ENCODE data around the gene NNMT. TPM values are rescaled to one million over a fixed set of nuclear protein-coding genes. Genes with fewer than 3 reads are reported as not detected.

Gene NNMT
- total RNA-seq, 1 experiment from 2014 or later = not detected

DNA sequence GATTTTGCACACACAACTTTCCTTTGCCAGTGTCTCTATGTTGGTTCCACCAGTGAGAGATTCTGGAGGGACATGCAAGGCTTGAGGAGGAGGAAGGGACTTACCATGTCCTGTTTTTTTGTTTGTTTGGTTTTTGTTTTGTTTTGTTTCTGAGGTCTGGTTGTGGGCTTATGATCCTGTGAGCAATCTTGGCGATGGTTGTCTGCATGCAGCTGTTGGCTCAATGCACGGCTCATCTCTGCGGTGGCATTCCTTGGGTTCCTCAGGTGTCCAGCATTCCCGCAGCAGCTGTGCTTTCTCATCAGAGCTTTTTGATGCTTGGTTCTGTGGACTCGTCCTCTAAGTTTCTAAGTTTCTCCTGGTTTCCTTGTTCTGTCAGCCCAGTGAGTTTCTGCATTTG lies 4.8 kb upstream of the NNMT start:
- POLR2A ChIA-PET (ENCODE audit: unreplicated experiment) = no interaction called here
- TF ChIP-seq EZH2 (IDR thresholded peaks at IDR 0.05; ENCODE audit: low read depth) = no peak
- TF ChIP-seq, protein P1, sequence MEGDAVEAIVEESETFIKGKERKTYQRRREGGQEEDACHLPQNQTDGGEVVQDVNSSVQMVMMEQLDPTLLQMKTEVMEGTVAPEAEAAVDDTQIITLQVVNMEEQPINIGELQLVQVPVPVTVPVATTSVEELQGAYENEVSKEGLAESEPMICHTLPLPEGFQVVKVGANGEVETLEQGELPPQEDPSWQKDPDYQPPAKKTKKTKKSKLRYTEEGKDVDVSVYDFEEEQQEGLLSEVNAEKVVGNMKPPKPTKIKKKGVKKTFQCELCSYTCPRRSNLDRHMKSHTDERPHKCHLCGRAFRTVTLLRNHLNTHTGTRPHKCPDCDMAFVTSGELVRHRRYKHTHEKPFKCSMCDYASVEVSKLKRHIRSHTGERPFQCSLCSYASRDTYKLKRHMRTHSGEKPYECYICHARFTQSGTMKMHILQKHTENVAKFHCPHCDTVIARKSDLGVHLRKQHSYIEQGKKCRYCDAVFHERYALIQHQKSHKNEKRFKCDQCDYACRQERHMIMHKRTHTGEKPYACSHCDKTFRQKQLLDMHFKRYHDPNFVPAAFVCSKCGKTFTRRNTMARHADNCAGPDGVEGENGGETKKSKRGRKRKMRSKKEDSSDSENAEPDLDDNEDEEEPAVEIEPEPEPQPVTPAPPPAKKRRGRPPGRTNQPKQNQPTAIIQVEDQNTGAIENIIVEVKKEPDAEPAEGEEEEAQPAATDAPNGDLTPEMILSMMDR (conservative IDR thresholded peaks at IDR 0.05) = no peak
- H3K27ac ChIP-seq = no peak overlapping the region
- H4K20me1 ChIP-seq (ENCODE audit: insufficient read depth) = no peaks in the 10 kb centered on the region
- no peaks in the 10 kb centered on the region for H3K9me3 ChIP-seq (ENCODE audit: insufficient read depth, low read depth)
- CTCF ChIA-PET = no interaction called here
- intact Hi-C loops (cut with micrococcal nuclease; ENCODE audit: unreplicated experiment) = no loop called here
- BruUV-seq (replicated peaks) = no TSS peak
- no peaks in the 10 kb centered on the region for H3F3A ChIP-seq (ENCODE audit: insufficient read depth, low read depth)
- no peak overlapping the region for H3K4me2 ChIP-seq
- no peak for DNase-seq
- H3K9me2 ChIP-seq (ENCODE audit: insufficient read depth) = no peaks in the 10 kb centered on the region
- no peaks in the 10 kb centered on the region for H3K79me2 ChIP-seq (ENCODE audit: low read depth)
- H3K36me3 ChIP-seq (ENCODE audit: low read depth) = no peaks in the 10 kb centered on the region
- peaks cover 8% of the 10 kb centered on the region; the same call in 1 of the 2 replicates for H3K27me3 ChIP-seq (ENCODE audit: insufficient read depth, low read depth)
- H3K4me1 ChIP-seq (replicated peaks; ENCODE audit: insufficient read depth) = peaks cover 5% of the 10 kb centered on the region; the same call in 1 of the 2 replicates
- H3K4me3 ChIP-seq = no peak overlapping the region
- H2AFZ ChIP-seq = no peak overlapping the region

- H3K4me3 ChIP-seq = no peak overlapping the region
- no peak overlapping the region for H3K27ac ChIP-seq
- peaks cover 5% of the 10 kb centered on the region; the same call in 1 of the 2 replicates for H3K4me1 ChIP-seq (replicated peaks; ENCODE audit: insufficient read depth)
- no peak overlapping the region for H2AFZ ChIP-seq
- no peaks in the 10 kb centered on the region for H3K9me3 ChIP-seq (ENCODE audit: insufficient read depth, low read depth)
- H3K4me2 ChIP-seq = no peak overlapping the region
- BruUV-seq (replicated peaks) = no TSS peak
- ChIA-PET CTCF (no interaction called here), POLR2A (ENCODE audit: unreplicated experiment) (no interaction called here)
- H3F3A ChIP-seq (ENCODE audit: insufficient read depth, low read depth) = no peaks in the 10 kb centered on the region
- H3K79me2 ChIP-seq (ENCODE audit: low read depth) = no peaks in the 10 kb centered on the region
- H3K9me2 ChIP-seq (ENCODE audit: insufficient read depth) = no peaks in the 10 kb centered on the region
- no peaks in the 10 kb centered on the region for H3K36me3 ChIP-seq (ENCODE audit: low read depth)
- TF ChIP-seq, protein P1 (conservative IDR thresholded peaks at IDR 0.05) = no peak
- no peak for TF ChIP-seq EZH2 (IDR thresholded peaks at IDR 0.05; ENCODE audit: low read depth)
- no peak for DNase-seq
- H3K27me3 ChIP-seq (ENCODE audit: insufficient read depth, low read depth) = peaks cover 8% of the 10 kb centered on the region; the same call in 1 of the 2 replicates
- intact Hi-C loops (cut with micrococcal nuclease; ENCODE audit: unreplicated experiment) = no loop called here
- H4K20me1 ChIP-seq (ENCODE audit: insufficient read depth) = no peaks in the 10 kb centered on the region
Observed at GRCh38 chr11:114291842-114292680, 4.1 kb upstream of the NNMT start.

DNA sequence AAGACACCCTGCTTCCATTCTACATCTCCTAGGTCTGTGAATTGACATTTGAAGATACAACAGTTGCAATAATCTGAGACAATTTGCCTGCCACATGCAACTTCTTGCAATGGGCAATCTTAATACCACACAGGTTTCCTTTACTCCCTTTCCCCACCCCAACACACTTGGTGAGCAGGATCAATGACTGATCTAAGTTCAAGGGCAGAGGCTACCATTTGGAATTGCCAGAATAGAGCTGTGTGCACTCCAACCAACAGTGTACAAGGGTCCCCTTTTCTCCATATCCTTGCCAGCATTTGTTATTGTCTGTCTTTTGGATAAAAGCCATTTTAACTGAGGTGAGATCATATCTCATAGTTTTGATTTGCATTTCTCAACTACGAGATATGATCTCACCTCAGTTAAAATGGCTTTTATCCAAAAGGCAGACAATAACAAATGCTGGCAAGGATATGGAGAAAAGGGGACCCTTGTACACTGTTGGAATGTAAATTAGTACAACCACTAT lies 2.9 kb upstream of the NNMT start:
- CTCF ChIA-PET = interaction anchor here (0.6 kb wide), 1 partner anchor 308 kb away, joined by 3 read pairs; no protein-coding TSS in a partner anchor
- no TSS peak for BruUV-seq (replicated peaks)
- no peaks in the 10 kb centered on the region for H3K9me2 ChIP-seq (ENCODE audit: insufficient read depth)
- peaks cover 8% of the 10 kb centered on the region; the same call in 1 of the 2 replicates for H3K27me3 ChIP-seq (ENCODE audit: insufficient read depth, low read depth)
- no peak overlapping the region for H3K4me2 ChIP-seq
- H3K79me2 ChIP-seq (ENCODE audit: low read depth) = no peaks in the 10 kb centered on the region
- no peaks in the 10 kb centered on the region for H4K20me1 ChIP-seq (ENCODE audit: insufficient read depth)
- no peak overlapping the region for H2AFZ ChIP-seq
- no peak for TF ChIP-seq EZH2 (IDR thresholded peaks at IDR 0.05; ENCODE audit: low read depth)
- TF ChIP-seq, protein P1 (conservative IDR thresholded peaks at IDR 0.05) = no peak
- no peak overlapping the region for H3K4me3 ChIP-seq
- no peak overlapping the region for H3K27ac ChIP-seq
- peaks cover 5% of the 10 kb centered on the region; the same call in 1 of the 2 replicates for H3K4me1 ChIP-seq (replicated peaks; ENCODE audit: insufficient read depth)
- H3K36me3 ChIP-seq (ENCODE audit: low read depth) = no peaks in the 10 kb centered on the region
- DNase-seq = no peak
- intact Hi-C loops (cut with micrococcal nuclease; ENCODE audit: unreplicated experiment) = no loop called here
- no peaks in the 10 kb centered on the region for H3F3A ChIP-seq (ENCODE audit: insufficient read depth, low read depth)
- POLR2A ChIA-PET (ENCODE audit: unreplicated experiment) = no interaction called here
- no peaks in the 10 kb centered on the region for H3K9me3 ChIP-seq (ENCODE audit: insufficient read depth, low read depth)

Data from PC-9 (cell line).